ENCODE results near the gene SYTL1.

GRCh38 chr1:27368869-27369582 lies 27.2 kb downstream of the SYTL1 start:
- TF ChIP-seq CTCF (IDR thresholded peaks at IDR 0.05 in 2 of 3, conservative IDR thresholded peaks at IDR 0.05 in 1 of 3; ENCODE audit: borderline replicate concordance in 1 of 3, insufficient read depth in 1 of 3, low read depth in 2 of 3, low read length in 2 of 3) (peak; percentile 16 to 66 (median 38); a peak in 3 of 6 replicates), RAD21 (IDR thresholded peaks at IDR 0.05; ENCODE audit: low read depth) (peak; percentile 69; the same call in 1 of the 2 replicates), POLR2A (IDR thresholded peaks at IDR 0.05; ENCODE audit: borderline replicate concordance, extremely low read depth, insufficient read depth, insufficient read length) (no peak), ZNF274 (IDR thresholded peaks at IDR 0.05; ENCODE audit: low read depth, low read length) (no peak)
